Adrenal gland (tissue), 5 donors: ENCODE results near the gene KRT80.

Experiments
- POLR2A ChIP-seq, 2 donors: fragments of 450-650 bp; IDR thresholded peaks; one replicate each; pipeline ENCODE4 v1.6.1; 2017; ENCODE audit warnings: antibody characterized with exemption in 2 of 2, mild to moderate bottlenecking in 2 of 2, moderate library complexity in 1 of 2
- TF ChIP-seq, protein P1 (sequence below), 6 experiments: fragments of 450-650 bp in 4 of 6; fragments of 200-600 bp in 2 of 6; sonication (generic) in 1 of 6; IDR thresholded peaks; 1 replicate in 5 of 6; 2 replicates in 1 of 6; pipeline versions ENCODE4 v1.5.1 to v1.8.0; 2016 to 2021; ENCODE audit warnings: antibody characterized with exemption in 6 of 6, mild to moderate bottlenecking in 2 of 6, moderate library complexity in 1 of 6
- donor health status: DM: no; HTN: no; CAD: no.

DNA sequence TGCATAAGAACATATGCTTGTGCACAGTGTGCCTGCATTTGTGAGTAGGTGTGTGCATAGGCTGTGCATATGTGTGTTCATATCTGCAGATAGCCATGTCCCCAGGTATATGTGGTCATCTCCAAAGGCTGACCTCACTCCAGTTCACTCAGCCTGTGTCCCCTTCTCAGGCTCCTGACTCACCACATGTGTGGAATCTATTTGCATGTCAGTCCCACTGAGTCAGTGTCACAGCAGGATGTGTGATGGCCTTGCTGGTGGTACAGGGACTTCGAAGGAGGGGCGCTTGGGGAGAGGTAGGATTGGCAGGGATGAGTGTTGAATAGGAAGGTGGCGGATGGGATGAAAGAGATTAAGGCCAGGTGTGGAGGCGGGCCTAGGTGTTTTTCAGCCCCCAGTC is 35.5 kb downstream of the KRT80 start:
- TF ChIP-seq POLR2A (IDR thresholded peaks at IDR 0.05): no peak
- TF ChIP-seq, protein P1, sequence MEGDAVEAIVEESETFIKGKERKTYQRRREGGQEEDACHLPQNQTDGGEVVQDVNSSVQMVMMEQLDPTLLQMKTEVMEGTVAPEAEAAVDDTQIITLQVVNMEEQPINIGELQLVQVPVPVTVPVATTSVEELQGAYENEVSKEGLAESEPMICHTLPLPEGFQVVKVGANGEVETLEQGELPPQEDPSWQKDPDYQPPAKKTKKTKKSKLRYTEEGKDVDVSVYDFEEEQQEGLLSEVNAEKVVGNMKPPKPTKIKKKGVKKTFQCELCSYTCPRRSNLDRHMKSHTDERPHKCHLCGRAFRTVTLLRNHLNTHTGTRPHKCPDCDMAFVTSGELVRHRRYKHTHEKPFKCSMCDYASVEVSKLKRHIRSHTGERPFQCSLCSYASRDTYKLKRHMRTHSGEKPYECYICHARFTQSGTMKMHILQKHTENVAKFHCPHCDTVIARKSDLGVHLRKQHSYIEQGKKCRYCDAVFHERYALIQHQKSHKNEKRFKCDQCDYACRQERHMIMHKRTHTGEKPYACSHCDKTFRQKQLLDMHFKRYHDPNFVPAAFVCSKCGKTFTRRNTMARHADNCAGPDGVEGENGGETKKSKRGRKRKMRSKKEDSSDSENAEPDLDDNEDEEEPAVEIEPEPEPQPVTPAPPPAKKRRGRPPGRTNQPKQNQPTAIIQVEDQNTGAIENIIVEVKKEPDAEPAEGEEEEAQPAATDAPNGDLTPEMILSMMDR (IDR thresholded peaks at IDR 0.05): no peak
